Lower leg skin (tissue), 3 donors: ENCODE results near the gene DNAJC24.

Source experiments
- POLR2A ChIP-seq, 2 donors: fragments of 450-650 bp; IDR thresholded peaks; one replicate each; pipeline ENCODE4 v1.6.1; 2016 to 2017; ENCODE audit warnings: antibody characterized with exemption in 2 of 2, mild to moderate bottlenecking in 1 of 2, moderate library complexity in 1 of 2
- TF ChIP-seq, protein P1 (sequence below), 3 donors: fragments of 450-650 bp; IDR thresholded peaks; one replicate each; pipeline ENCODE4 v1.5.1; 2016; ENCODE audit warnings: antibody characterized with exemption in 3 of 3, mild to moderate bottlenecking in 3 of 3, moderate library complexity in 2 of 3

DNA sequence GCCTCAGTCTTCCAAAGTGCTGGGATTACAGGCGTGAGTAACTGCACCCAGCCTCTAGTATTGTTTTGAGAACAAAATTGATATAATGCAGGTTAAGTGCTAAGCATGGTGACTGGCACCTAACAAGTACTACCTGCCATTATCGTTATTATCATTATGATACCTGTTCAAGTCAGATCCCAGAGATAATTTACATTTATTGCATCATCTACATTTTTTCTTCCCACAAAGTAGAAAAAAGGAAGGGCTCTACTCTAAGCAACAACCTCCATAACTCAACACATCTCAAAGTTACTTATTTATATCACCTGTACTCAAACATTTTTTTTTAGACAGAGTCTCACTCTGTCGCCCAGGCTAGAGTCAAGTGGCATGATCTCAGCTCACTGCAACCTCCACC lies 42.2 kb upstream of the DNAJC24 start:
- TF ChIP-seq, protein P1, sequence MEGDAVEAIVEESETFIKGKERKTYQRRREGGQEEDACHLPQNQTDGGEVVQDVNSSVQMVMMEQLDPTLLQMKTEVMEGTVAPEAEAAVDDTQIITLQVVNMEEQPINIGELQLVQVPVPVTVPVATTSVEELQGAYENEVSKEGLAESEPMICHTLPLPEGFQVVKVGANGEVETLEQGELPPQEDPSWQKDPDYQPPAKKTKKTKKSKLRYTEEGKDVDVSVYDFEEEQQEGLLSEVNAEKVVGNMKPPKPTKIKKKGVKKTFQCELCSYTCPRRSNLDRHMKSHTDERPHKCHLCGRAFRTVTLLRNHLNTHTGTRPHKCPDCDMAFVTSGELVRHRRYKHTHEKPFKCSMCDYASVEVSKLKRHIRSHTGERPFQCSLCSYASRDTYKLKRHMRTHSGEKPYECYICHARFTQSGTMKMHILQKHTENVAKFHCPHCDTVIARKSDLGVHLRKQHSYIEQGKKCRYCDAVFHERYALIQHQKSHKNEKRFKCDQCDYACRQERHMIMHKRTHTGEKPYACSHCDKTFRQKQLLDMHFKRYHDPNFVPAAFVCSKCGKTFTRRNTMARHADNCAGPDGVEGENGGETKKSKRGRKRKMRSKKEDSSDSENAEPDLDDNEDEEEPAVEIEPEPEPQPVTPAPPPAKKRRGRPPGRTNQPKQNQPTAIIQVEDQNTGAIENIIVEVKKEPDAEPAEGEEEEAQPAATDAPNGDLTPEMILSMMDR (IDR thresholded peaks at IDR 0.05) = no peak
- no peak for TF ChIP-seq POLR2A (IDR thresholded peaks at IDR 0.05)
